T-cell (primary cell): ENCODE data around the gene SEMA4D. TPM values are rescaled to one million over a fixed set of nuclear protein-coding genes. Genes with fewer than 3 reads are reported as not detected.
"Not testable (repeated sequence)": the region's sequence is repeated elsewhere in the genome, so short reads cannot be mapped to it uniquely, and the experiment has no call there.

Source experiments
- ATAC-seq, 4 experiments: fragments of 200-7000 bp in 3 of 4; fragments of 150-1000 bp in 1 of 4; cut with Tn5 transposase; replicated peaks in 1 of 4; 1 replicate in 3 of 4; 2 replicates in 1 of 4; pipeline ENCODE4 v1.10.0; 2021; ENCODE audit warnings: moderate library complexity in 3 of 4, mild to moderate bottlenecking in 2 of 4, moderate number of reproducible peaks in 1 of 4
- CTCF ChIA-PET, 2 donors: fragments of 300-600 bp; sonication (Branson Sonifier 250); formaldehyde crosslinking; loops; one replicate each; lab custom pipeline; 2022; ENCODE audit warnings: antibody characterized with exemption in 2 of 2; lab: Charles Lee
- POLR2A ChIA-PET, 2 donors: fragments of 300-600 bp; sonication (Branson Sonifier 250); formaldehyde crosslinking; loops; one replicate each; lab custom pipeline; 2022; ENCODE audit warnings: antibody characterized with exemption in 2 of 2; lab: Charles Lee
- DNase-seq, 35 experiments: peaks; one replicate each; pipeline versions ENCODE4 v3.0.0 to v3.0.0-alpha.2; 2013 to 2023
- H3K27ac ChIP-seq: one replicate; pipeline ENCODE4 v1.5.1; 2013; ENCODE audit warnings: low read length
- H3K27me3 ChIP-seq, 2 experiments: replicated peaks in 1 of 2; 1 replicate in 1 of 2; 2 replicates in 1 of 2; pipeline versions ENCODE4 v1.6.1 to v1.7.0; 2013; ENCODE audit warnings: low read length in 1 of 2, mixed read lengths in 1 of 2; ENCODE audit not compliant: control insufficient read depth in 2 of 2, insufficient read depth in 2 of 2; ENCODE audit errors: extremely low read depth in 1 of 2
- H3K36me3 ChIP-seq, 2 donors: 1 replicate in 1 of 2; 2 replicates in 1 of 2; pipeline versions ENCODE4 v1.6.1 to v1.7.0; 2013; ENCODE audit warnings: low read length in 1 of 2; ENCODE audit not compliant: control insufficient read depth in 2 of 2, insufficient read depth in 1 of 2; ENCODE audit errors: extremely low read depth in 1 of 2
- H3K4me1 ChIP-seq, 2 experiments: 1 replicate in 1 of 2; 2 replicates in 1 of 2; pipeline versions ENCODE4 v1.6.1 to v1.7.0; 2013; ENCODE audit warnings: low read length in 2 of 2, mixed read lengths in 1 of 2; ENCODE audit not compliant: insufficient read depth in 2 of 2, control insufficient read depth in 1 of 2; ENCODE audit errors: extremely low read depth in 1 of 2
- H3K4me3 ChIP-seq, 2 donors: 1 replicate in 1 of 2; 2 replicates in 1 of 2; pipeline versions ENCODE4 v1.5.1 to v1.7.0; 2013; ENCODE audit warnings: mild to moderate bottlenecking in 2 of 2, low read length in 1 of 2, moderate library complexity in 1 of 2; ENCODE audit not compliant: control insufficient read depth in 1 of 2; ENCODE audit errors: extremely low read depth in 1 of 2
- H3K9me3 ChIP-seq: 2 replicates; pipeline ENCODE4 v1.7.0; 2013
- H3K27ac Mint-ChIP-seq, 2 donors: one replicate each; pipeline ENCODE4 v1.8.0; 2020 to 2021; ENCODE audit warnings: mild to moderate bottlenecking in 2 of 2, mixed read lengths in 2 of 2
- H3K27me3 Mint-ChIP-seq, 2 donors: one replicate each; pipeline ENCODE4 v1.8.0; 2021 to 2022; ENCODE audit warnings: mixed read lengths in 2 of 2
- H3K36me3 Mint-ChIP-seq: one replicate; pipeline ENCODE4 v1.8.0; 2021; ENCODE audit warnings: mixed read lengths
- H3K4me1 Mint-ChIP-seq, 3 donors: one replicate each; pipeline ENCODE4 v1.8.0; 2020 to 2022; ENCODE audit warnings: mixed read lengths in 3 of 3, mild to moderate bottlenecking in 1 of 3
- H3K4me3 Mint-ChIP-seq, 3 donors: one replicate each; pipeline ENCODE4 v1.8.0; 2020 to 2022; ENCODE audit warnings: mild to moderate bottlenecking in 3 of 3, mixed read lengths in 3 of 3, moderate library complexity in 3 of 3
- H3K9me3 Mint-ChIP-seq, 3 donors: one replicate each; pipeline ENCODE4 v1.8.0; 2020 to 2022; ENCODE audit warnings: mixed read lengths in 3 of 3
- WGBS: methylation state at CpG from one replicate; pipeline ENCODE4 v1.1.5; 2013; ENCODE audit warnings: missing lambda C conversion rate; ENCODE audit not compliant: insufficient coverage; 5-methylcytosine and 5-hydroxymethylcytosine counted together
- total RNA-seq, 35 experiments: library from RNA in 6 of 35; stranded (reverse) in 6 of 35; fragments of 120-200 nt in 1 of 35; gene quantifications; one replicate each; pipeline versions ENCODE4 v1.2.1 to v1.2.4 and lab custom pipeline; 2013 to 2026

The SEMA4D gene
- total RNA-seq, 5 donors from 2014 or later (not counting 1 experiment from before 2014, with no cell fraction given): 347 to 585 (median 434) TPM

DNA sequence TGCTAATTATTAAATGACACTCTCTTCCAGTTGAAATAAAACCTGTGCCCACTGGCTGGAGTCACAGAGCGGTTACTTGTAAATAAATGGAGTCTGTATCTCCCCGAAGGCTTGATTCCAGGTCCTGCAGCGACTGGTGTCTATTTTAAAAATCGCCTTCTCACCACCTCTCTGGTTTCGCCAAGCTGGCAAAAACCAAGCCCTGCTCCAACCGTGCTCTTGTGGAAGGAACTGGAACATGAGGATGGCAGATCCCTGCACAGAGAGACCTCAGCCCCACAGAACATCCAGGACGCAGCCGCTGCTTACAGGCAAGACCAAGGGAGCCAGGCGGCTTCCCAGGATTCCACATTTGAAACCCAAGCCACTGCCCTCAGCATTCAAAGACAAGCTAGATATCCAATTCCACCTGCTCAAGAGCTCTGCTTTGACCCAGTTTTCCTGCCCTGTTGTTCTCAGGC lies 15.0 kb downstream of the SEMA4D start:
- WGBS: 70% methylated on average over 4 of the region's 9 CpGs
- H3K36me3 ChIP-seq: peaks cover 0 to 13% of the 10 kb centered on the region in 2 donors
- ChIA-PET CTCF (interaction anchor here (1.1 to 2.0 kb wide), 2 partner anchors 9 to 66 kb away, joined by 3 to 6 read pairs; no protein-coding TSS in a partner anchor), POLR2A (no interaction called here)
- Mint-ChIP-seq H3K4me1 (peaks cover 91 to 94% (median 92%) of the 10 kb centered on the region in 3 donors), H3K27ac (peak overlapping the region; percentile 95 to 99), H3K36me3 (peaks cover 40% of the 10 kb centered on the region), H3K9me3 (peaks cover 0 to 5% (median 4%) of the 10 kb centered on the region in 3 donors), H3K27me3 (no peaks in the 10 kb centered on the region), H3K4me3 (peak overlapping the region; percentile 81 to 96 (median 94))
- H3K4me1 ChIP-seq: peaks cover 79% of the 10 kb centered on the region in 2 experiments
- peak overlapping the region; percentile 74 for H3K27ac ChIP-seq
- ATAC-seq: no peak
- no peaks in the 10 kb centered on the region for H3K9me3 ChIP-seq
- no peaks in the 10 kb centered on the region for H3K27me3 ChIP-seq
- peak overlapping the region in 1 of 2 donors; percentile 57 for H3K4me3 ChIP-seq
- DNase-seq: peak in 1 of 35 experiments; percentile 11

DNA sequence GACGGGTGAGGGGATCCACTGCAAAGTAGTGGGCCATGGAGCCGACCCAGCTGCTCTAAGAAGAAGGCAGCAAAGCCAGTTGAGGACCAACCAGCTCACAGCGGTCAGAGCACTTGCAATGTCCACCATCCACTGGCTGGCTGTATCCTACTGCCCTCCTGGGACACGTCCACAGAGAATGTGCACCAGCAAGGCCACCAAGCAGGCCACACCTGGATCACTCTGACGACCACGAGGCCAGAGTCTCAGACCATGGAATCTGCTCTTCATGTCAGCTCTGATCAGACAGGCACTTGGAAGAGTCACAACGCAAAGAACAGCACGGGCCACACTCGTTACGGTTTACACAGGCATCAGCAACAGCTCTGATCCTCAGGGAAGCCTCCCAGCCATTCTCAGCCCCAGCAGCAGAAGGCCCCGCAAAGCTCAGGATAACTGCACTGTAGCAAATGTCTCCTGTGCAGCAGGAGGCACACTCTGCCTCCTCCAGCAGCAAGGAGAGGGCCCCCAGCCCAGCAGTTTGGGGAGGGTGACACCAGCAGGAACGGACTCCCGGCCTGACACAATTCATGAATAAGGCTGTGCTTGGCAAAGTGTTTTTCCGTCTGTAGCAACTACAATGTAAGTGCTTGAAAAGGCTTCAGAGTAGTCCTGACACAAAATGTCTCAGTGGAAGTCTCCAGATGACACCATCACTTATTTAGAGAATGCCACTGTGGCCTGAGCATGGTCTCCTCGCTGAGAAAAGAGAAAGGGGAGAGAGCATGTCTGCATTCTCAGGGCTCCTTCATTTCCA lies 15.7 kb downstream of the SEMA4D start:
- Mint-ChIP-seq H3K27me3 (no peaks in the 10 kb centered on the region), H3K9me3 (peaks cover 0 to 5% (median 4%) of the 10 kb centered on the region in 3 donors), H3K4me3 (peak overlapping the region; percentile 81 to 96 (median 94)), H3K36me3 (peaks cover 40% of the 10 kb centered on the region), H3K27ac (peak overlapping the region; percentile 95 to 99), H3K4me1 (peaks cover 91 to 94% (median 92%) of the 10 kb centered on the region in 3 donors)
- ChIA-PET CTCF (interaction anchor here (1.1 to 2.0 kb wide), 4 partner anchors 10 to 67 kb away, joined by 3 to 6 read pairs (median 4); no protein-coding TSS in a partner anchor), POLR2A (interaction anchor here in 1 of 2 donors (1.1 kb wide), 1 partner anchor 26 kb away, joined by 5 read pairs; no protein-coding TSS in a partner anchor)
- H3K27me3 ChIP-seq: no peaks in the 10 kb centered on the region
- ATAC-seq: no peak
- 26% methylated on average over 11 of the region's 15 CpGs for WGBS
- H3K9me3 ChIP-seq: no peaks in the 10 kb centered on the region
- peak overlapping the region; percentile 25 to 57 for H3K4me3 ChIP-seq
- peaks cover 81 to 84% of the 10 kb centered on the region in 2 experiments for H3K4me1 ChIP-seq
- H3K36me3 ChIP-seq: peaks cover 0 to 13% of the 10 kb centered on the region in 2 donors
- H3K27ac ChIP-seq: peak overlapping the region; percentile 74
- DNase-seq: peak in 1 of 35 experiments; percentile 22

DNA sequence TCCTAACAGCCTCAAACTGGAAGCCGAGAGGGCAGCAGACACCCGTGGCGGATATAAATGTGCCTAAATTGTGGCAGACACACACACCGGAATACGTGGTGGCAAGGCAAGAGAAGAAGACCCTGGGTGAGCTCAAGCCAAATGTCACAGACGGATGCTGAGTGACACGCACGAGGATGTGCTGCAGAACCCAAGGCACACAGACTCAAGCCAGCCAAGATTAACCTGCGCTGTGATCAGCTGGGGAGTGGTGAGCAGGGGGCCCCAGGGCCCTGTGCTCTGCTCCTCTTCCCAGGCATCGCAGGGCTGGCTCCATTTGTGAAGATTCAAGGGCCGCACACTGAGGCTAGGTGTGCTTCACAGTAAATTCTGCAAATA lies 16.4 kb downstream of the SEMA4D start:
- H3K27me3 ChIP-seq: no peaks in the 10 kb centered on the region
- H3K4me3 ChIP-seq: peak overlapping the region; percentile 25 to 54
- Mint-ChIP-seq H3K27me3 (no peaks in the 10 kb centered on the region), H3K9me3 (peaks cover 0 to 5% (median 4%) of the 10 kb centered on the region in 3 donors), H3K4me3 (peak overlapping the region; percentile 81 to 96 (median 94)), H3K27ac (peak overlapping the region; percentile 95 to 99), H3K36me3 (peaks cover 42% of the 10 kb centered on the region), H3K4me1 (peaks cover 92 to 94% (median 92%) of the 10 kb centered on the region in 3 donors)
- DNase-seq (peak in 29 of 35 experiments; percentile 27 to 67 (median 45)), ATAC-seq (peak; percentile 39 to 64 (median 60))
- no peaks in the 10 kb centered on the region for H3K9me3 ChIP-seq
- H3K36me3 ChIP-seq: peaks cover 0 to 13% of the 10 kb centered on the region in 2 donors
- H3K4me1 ChIP-seq: peaks cover 82 to 88% of the 10 kb centered on the region in 2 experiments
- CTCF ChIA-PET: interaction anchor here in 1 of 2 donors (1.0 to 1.3 kb wide), 3 partner anchors 48 to 67 kb away, joined by 3 to 5 read pairs (median 3); no protein-coding TSS in a partner anchor
- H3K27ac ChIP-seq: peak overlapping the region; percentile 74
- POLR2A ChIA-PET: interaction anchor here in 1 of 2 donors (1.1 kb wide), 1 partner anchor 26 kb away, joined by 5 read pairs; no protein-coding TSS in a partner anchor
- WGBS: 6% methylated on average over 8 of the region's 11 CpGs

DNA sequence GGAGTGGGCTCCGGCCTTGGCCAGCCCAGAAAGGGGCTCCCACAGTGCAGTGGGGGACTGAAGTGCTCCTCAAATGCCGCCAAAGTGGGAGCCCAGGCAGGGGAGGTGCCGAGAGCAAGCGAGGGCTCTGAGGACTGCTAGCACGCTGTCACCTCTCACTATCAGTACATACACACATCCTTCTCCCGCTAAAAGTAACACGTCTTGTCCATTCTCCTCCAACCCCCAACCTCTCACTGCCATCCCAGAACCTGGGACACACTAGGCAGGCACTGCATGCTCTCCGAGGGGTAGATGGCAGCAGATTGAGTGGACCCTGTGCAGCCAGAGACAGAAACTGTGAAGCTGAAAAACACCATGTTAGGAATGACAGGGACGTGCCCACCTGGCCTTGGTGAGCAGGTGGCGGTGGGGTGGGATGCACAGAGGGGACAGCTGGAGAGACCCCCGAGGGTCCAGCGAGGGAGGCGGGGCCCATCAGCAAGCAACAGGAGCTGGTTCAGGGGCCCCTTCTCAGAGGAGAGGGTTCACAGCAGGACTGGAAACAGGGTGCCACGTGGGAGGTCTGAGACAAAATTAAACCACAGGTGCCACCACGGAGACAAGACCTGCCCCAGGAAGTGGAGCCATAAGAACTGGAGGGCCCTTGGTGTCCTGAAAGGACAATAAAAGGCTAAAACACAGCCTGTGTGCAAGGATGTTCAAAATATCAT lies 16.9 kb downstream of the SEMA4D start:
- 24% methylated on average over 13 of the region's 15 CpGs for WGBS
- peak overlapping the region; percentile 81 to 96 (median 94) for H3K4me3 Mint-ChIP-seq
- DNase-seq (peak in 1 of 35 experiments; percentile 14), ATAC-seq (peak; percentile 6 to 21 (median 8))
- H3K9me3 ChIP-seq: no peaks in the 10 kb centered on the region
- peaks cover 45% of the 10 kb centered on the region for H3K36me3 Mint-ChIP-seq
- H3K9me3 Mint-ChIP-seq: peaks cover 0 to 4% (median 2%) of the 10 kb centered on the region in 3 donors
- H3K27me3 Mint-ChIP-seq: no peaks in the 10 kb centered on the region
- H3K27me3 ChIP-seq: no peaks in the 10 kb centered on the region
- peak overlapping the region; percentile 25 to 54 for H3K4me3 ChIP-seq
- CTCF ChIA-PET: interaction anchor here in 1 of 2 donors (1.0 to 1.3 kb wide), 3 partner anchors 48 to 68 kb away, joined by 3 to 5 read pairs (median 3); no protein-coding TSS in a partner anchor
- POLR2A ChIA-PET: interaction anchor here in 1 of 2 donors (1.1 kb wide), 1 partner anchor 27 kb away, joined by 5 read pairs; no protein-coding TSS in a partner anchor
- H3K27ac Mint-ChIP-seq: peak overlapping the region; percentile 95 to 99
- peak overlapping the region; percentile 74 for H3K27ac ChIP-seq
- peaks cover 0 to 13% of the 10 kb centered on the region in 2 donors for H3K36me3 ChIP-seq
- H3K4me1 ChIP-seq: peaks cover 82 to 91% of the 10 kb centered on the region in 2 experiments
- H3K4me1 Mint-ChIP-seq: peaks cover 92 to 94% (median 92%) of the 10 kb centered on the region in 3 donors

DNA sequence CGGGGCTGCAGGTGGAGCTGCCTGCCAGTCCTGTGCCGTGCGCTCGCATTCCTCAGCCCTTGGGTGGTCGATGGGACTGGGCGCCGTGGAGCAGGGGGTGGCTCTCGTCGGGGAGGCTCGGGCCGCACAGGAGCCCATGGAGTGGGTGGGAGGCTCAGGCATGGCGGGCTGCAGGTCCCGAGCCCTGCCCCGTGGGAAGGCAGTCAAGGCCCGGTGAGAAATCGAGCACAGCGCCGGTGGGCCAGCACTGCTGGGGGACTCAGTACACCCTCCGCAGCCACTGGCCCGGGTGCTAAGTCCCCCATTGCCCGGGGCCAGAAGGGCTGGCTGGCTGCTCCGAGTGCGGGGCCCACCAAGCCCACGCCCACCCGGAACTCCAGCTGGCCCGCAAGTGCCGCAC lies 17.5 kb downstream of the SEMA4D start:
- Mint-ChIP-seq H3K4me3 (peak overlapping the region in 1 of 3 donors; percentile 81), H3K4me1 (peaks cover 93 to 96% (median 94%) of the 10 kb centered on the region in 3 donors), H3K27ac (peak overlapping the region; percentile 95 to 99), H3K36me3 (peaks cover 45% of the 10 kb centered on the region)
- H3K4me3 ChIP-seq, H3K27me3 Mint-ChIP-seq, H3K9me3 ChIP-seq, POLR2A ChIA-PET, H3K27me3 ChIP-seq, ATAC-seq, H3K9me3 Mint-ChIP-seq: not testable (repeated sequence)
- peak in 1 of 35 experiments; percentile 11 for DNase-seq
- CTCF ChIA-PET: interaction anchor here in 1 of 2 donors (1.0 kb wide), 1 partner anchor 49 kb away, joined by 3 read pairs; no protein-coding TSS in a partner anchor
- Histone ChIP-seq H3K27ac (peak overlapping the region; percentile 74), H3K4me1 (peaks cover 83 to 93% of the 10 kb centered on the region in 2 experiments), H3K36me3 (peaks cover 0 to 14% of the 10 kb centered on the region in 2 donors)
- WGBS: no CpG with 5 or more reads among the region's 27 CpGs
